Thymus (tissue), 11 donors: Measurements from ENCODE around the gene ZNF362. TPM values are rescaled to one million over a fixed set of nuclear protein-coding genes. Genes with fewer than 3 reads are reported as not detected.

Experiments
- DNase-seq, 9 donors: peaks; one replicate each; pipeline ENCODE4 v3.0.0-alpha.2; 2013; ENCODE audit warnings: low spot score in 9 of 9, low read depth in 6 of 9, missing footprints in 1 of 9
- H3K27ac ChIP-seq, 2 donors: one replicate each; pipeline ENCODE4 v1.5.1; 2013; ENCODE audit warnings: control low read depth in 1 of 2, low read depth in 1 of 2, low read length in 1 of 2, mild to moderate bottlenecking in 1 of 2, moderate library complexity in 1 of 2
- H3K27me3 ChIP-seq, 2 donors: one replicate each; pipeline ENCODE4 v1.5.1; 2013; ENCODE audit warnings: low read length in 1 of 2; ENCODE audit not compliant: control insufficient read depth in 2 of 2, insufficient read depth in 1 of 2
- H3K36me3 ChIP-seq, 2 donors: one replicate each; pipeline ENCODE4 v1.5.1; 2013; ENCODE audit warnings: low read length in 1 of 2, mild to moderate bottlenecking in 1 of 2, moderate library complexity in 1 of 2; ENCODE audit not compliant: control insufficient read depth in 2 of 2, insufficient read depth in 2 of 2
- H3K4me1 ChIP-seq, 2 donors: one replicate each; pipeline ENCODE4 v1.5.1; 2013; ENCODE audit warnings: low read length in 2 of 2; ENCODE audit not compliant: control insufficient read depth in 2 of 2, insufficient read depth in 2 of 2
- H3K4me3 ChIP-seq, 2 donors: one replicate each; pipeline ENCODE4 v1.5.1; 2013; ENCODE audit warnings: low read length in 2 of 2, control low read depth in 1 of 2, mild to moderate bottlenecking in 1 of 2
- H3K9me3 ChIP-seq, 2 donors: one replicate each; pipeline ENCODE4 v1.5.1; 2013; ENCODE audit warnings: low read length in 1 of 2, mild to moderate bottlenecking in 1 of 2; ENCODE audit not compliant: control insufficient read depth in 2 of 2, insufficient read depth in 1 of 2
- WGBS: extraction: QIAGEN DNeasy Blood & Tissue Kit; methylation state at CpG from one replicate; pipeline ENCODE4 v1.1.7; 2013; 5-methylcytosine and 5-hydroxymethylcytosine counted together
- polyA plus RNA-seq: library from polyadenylated mRNA; stranded (reverse); fragments of 200-250 nt; gene quantifications from one replicate; pipeline ENCODE4 v1.2.3, GENCODE V29; 2013
- total RNA-seq: library from RNA; stranded (reverse); fragments of 120-200 nt; gene quantifications from one replicate; pipeline ENCODE4 v1.2.4, GENCODE V29; 2013
- donor health status: healthy.

Gene ZNF362
- total and polyA plus RNA-seq, 2 donors = 11.0 to 18.3 TPM

DNA sequence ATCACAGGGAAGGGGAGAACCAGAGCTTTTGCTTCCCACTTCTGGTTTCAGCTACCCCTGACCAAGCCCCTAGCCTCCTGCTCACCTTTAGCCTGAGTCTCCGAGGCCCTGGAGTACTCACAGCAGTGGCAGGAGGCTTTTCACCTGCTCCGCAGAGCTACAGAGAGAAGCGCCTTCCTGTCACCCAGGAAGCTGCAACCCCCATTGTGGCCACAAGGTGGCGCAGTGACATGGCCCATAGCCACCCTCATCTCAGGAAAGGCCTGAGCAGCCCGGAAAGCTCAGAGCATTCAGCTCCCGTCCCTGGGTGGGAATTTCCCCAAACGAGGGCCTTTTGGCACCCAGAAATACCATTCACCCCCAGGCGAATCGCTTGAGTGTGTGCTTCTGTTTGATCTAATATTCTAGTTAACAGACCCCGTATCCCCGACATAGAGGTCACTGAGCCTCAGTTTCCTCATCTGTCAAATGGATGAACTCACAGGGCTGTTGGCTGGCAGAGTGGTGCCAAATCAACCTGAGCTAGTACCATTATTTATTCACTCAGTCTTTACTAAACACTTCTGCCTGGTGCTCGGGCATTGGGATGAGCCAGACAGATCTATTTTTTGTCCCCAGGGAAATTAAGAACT, 39.3 kb downstream of the ZNF362 start:
- Histone ChIP-seq H3K27ac (no peak overlapping the region), H3K4me1 (peaks cover 0 to 5% of the 10 kb centered on the region in 2 donors), H3K9me3 (no peaks in the 10 kb centered on the region), H3K27me3 (no peaks in the 10 kb centered on the region), H3K36me3 (peaks cover 43 to 46% of the 10 kb centered on the region in 2 donors), H3K4me3 (no peak overlapping the region)
- DNase-seq = peak; percentile 52 to 90 (median 79)
- WGBS = 68% methylated on average over 12 of the region's 12 CpGs

- no peak overlapping the region for H3K4me3 ChIP-seq
- no peaks in the 10 kb centered on the region for H3K27me3 ChIP-seq
- peaks cover 0 to 9% of the 10 kb centered on the region in 2 donors for H3K4me1 ChIP-seq
- WGBS = 97% methylated on average over 9 of the region's 9 CpGs
- no peak for DNase-seq
- H3K9me3 ChIP-seq = no peaks in the 10 kb centered on the region
- H3K36me3 ChIP-seq = peaks cover 43 to 46% of the 10 kb centered on the region in 2 donors
- H3K27ac ChIP-seq = no peak overlapping the region
Measured at GRCh38 chr1:33296082-33296458, 39.8 kb downstream of the ZNF362 start.

DNA sequence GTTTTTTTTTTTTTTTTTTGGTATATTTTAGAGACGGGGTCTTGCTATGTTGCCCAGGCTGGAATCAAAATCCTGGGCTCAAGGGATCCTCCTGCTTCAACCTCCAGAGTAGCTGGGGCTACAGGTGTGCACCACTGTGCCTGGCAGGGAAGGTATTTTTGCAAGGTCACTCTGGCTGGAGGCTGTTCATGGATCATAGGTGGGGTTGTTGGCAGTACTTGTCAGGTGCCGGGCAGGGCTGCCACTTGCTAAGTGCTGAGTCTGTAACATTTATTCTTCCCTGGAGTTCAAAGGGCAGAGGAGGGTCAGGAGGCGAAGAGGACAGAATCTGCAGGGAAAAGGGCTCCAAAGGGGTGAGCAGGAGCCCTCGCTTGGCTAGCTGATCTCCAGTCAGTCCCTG, 40.5 kb downstream of the ZNF362 start:
- Histone ChIP-seq H3K27me3 (no peaks in the 10 kb centered on the region), H3K4me1 (peaks cover 0 to 9% of the 10 kb centered on the region in 2 donors), H3K9me3 (no peaks in the 10 kb centered on the region), H3K4me3 (no peak overlapping the region), H3K36me3 (peaks cover 44 to 46% of the 10 kb centered on the region in 2 donors), H3K27ac (no peak overlapping the region)
- over 99% methylated on average over 4 of the region's 4 CpGs for WGBS
- no peak for DNase-seq

GRCh38 chr1:33297911-33298622, 41.8 kb downstream of the ZNF362 start:
- WGBS = 95% methylated on average over 4 of the region's 4 CpGs
- DNase-seq = no peak
- Histone ChIP-seq H3K27ac (no peak overlapping the region), H3K36me3 (peaks cover 40 to 45% of the 10 kb centered on the region in 2 donors), H3K4me1 (peaks cover 0 to 13% of the 10 kb centered on the region in 2 donors), H3K4me3 (no peak overlapping the region), H3K9me3 (no peaks in the 10 kb centered on the region), H3K27me3 (no peaks in the 10 kb centered on the region)

DNA sequence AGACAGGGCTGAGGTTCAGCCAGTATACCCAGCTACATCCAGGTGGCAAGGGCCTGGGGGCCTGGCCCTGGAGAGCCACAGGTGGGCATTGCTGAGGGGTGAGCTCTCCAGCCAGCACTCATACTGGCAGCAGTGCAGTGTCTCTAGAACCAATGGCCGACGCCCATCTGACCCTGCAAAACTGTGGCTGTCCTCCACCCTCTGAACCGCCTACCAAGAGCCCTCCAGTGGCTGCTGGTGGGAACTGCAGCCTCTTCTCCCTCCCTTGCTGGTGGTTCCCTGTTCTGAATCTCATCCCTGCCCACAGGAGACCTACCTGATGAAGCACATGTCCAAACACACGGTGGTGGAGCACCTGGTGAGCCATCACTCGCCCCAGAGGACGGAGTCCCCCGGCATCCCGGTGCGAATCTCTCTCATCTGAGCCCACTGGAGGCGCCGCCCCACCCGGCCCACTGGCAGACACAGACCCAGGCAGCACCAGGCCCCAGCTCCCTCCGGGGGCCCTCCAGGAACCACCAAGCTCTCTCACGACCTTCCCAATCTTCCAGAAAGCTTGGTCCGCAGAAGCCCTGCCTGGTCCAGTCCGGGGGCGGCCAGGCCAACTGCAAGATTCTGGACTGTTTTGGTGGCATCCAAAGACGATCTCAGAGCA, 42.5 kb downstream of the ZNF362 start:
- peak in 6 of 9 donors; percentile 23 to 61 (median 40) for DNase-seq
- H3K36me3 ChIP-seq = peaks cover 38% of the 10 kb centered on the region in 2 donors
- WGBS = 89% methylated on average over 18 of the region's 18 CpGs
- H3K4me3 ChIP-seq = no peak overlapping the region
- peaks cover 0 to 13% of the 10 kb centered on the region in 2 donors for H3K4me1 ChIP-seq
- H3K27me3 ChIP-seq = no peaks in the 10 kb centered on the region
- H3K27ac ChIP-seq = no peak overlapping the region
- no peaks in the 10 kb centered on the region for H3K9me3 ChIP-seq

GRCh38 chr1:33299461-33300155, 43.3 kb downstream of the ZNF362 start:
- peaks cover 31 to 32% of the 10 kb centered on the region in 2 donors for H3K36me3 ChIP-seq
- no peaks in the 10 kb centered on the region for H3K9me3 ChIP-seq
- no peak overlapping the region for H3K4me3 ChIP-seq
- peaks cover 0 to 13% of the 10 kb centered on the region in 2 donors for H3K4me1 ChIP-seq
- no peak for DNase-seq
- WGBS = 97% methylated on average over 15 of the region's 15 CpGs
- no peak overlapping the region for H3K27ac ChIP-seq
- H3K27me3 ChIP-seq = no peaks in the 10 kb centered on the region

GRCh38 chr1:33300673-33301072, 44.4 kb downstream of the ZNF362 start:
- DNase-seq = no peak
- H3K4me3 ChIP-seq = no peak overlapping the region
- H3K9me3 ChIP-seq = no peaks in the 10 kb centered on the region
- peaks cover 24 to 26% of the 10 kb centered on the region in 2 donors for H3K36me3 ChIP-seq
- no peak overlapping the region for H3K27ac ChIP-seq
- H3K4me1 ChIP-seq = peaks cover 0 to 9% of the 10 kb centered on the region in 2 donors
- WGBS = 92% methylated on average over 5 of the region's 5 CpGs
- peaks cover under 1 to 8% of the 10 kb centered on the region in 2 donors for H3K27me3 ChIP-seq

GRCh38 chr1:33301273-33301984, 45.1 kb downstream of the ZNF362 start:
- Histone ChIP-seq H3K27me3 (peaks cover 8 to 15% of the 10 kb centered on the region in 2 donors), H3K36me3 (peaks cover 17 to 20% of the 10 kb centered on the region in 2 donors), H3K4me3 (no peak overlapping the region), H3K4me1 (peaks cover 0 to 9% of the 10 kb centered on the region in 2 donors), H3K9me3 (no peaks in the 10 kb centered on the region), H3K27ac (no peak overlapping the region)
- DNase-seq = no peak
- 98% methylated on average over 4 of the region's 4 CpGs for WGBS
